Measurements from ENCODE around the gene HEBP1.
A peak's percentile ranks its signal among the peaks of the same experiment; 100 is the strongest.

HEBP1 gene

GRCh38 chr12:12990700-12991468, 9.2 kb downstream of the HEBP1 start:
- no peaks in the 10 kb centered on the region for H3K9me3 ChIP-seq (ENCODE audit: insufficient read depth, low read length)
- no peak for TF ChIP-seq EZH2phosphoT487 (IDR thresholded peaks at IDR 0.05; ENCODE audit: low read depth)
- TF ChIP-seq CTCF (IDR thresholded peaks at IDR 0.05; ENCODE audit: low read depth, low read length), result no peak
- no peak overlapping the region for H3K4me3 ChIP-seq (ENCODE audit: low read length)
- H3K4me2 ChIP-seq (ENCODE audit: low read length), result no peak overlapping the region
- no peaks in the 10 kb centered on the region for H3K79me2 ChIP-seq (ENCODE audit: low read length)
- peaks cover 4% of the 10 kb centered on the region; the same call in 1 of the 2 replicates for H3K4me1 ChIP-seq (ENCODE audit: low read length)
- H3K36me3 ChIP-seq (replicated peaks; ENCODE audit: low read depth, low read length), result no peaks in the 10 kb centered on the region
- H2AFZ ChIP-seq (ENCODE audit: low read depth, low read length), result no peak overlapping the region
- peaks cover 59% of the 10 kb centered on the region for H3K27me3 ChIP-seq (ENCODE audit: low read depth, low read length)
- H3K27ac ChIP-seq (ENCODE audit: low read length), result no peak overlapping the region
- H4K20me1 ChIP-seq (ENCODE audit: insufficient read depth, low read length), result no peaks in the 10 kb centered on the region
- H3K9ac ChIP-seq (ENCODE audit: low read length), result no peak overlapping the region

GRCh38 chr12:12987421-12987820, 12.6 kb downstream of the HEBP1 start:
- Histone ChIP-seq H2AFZ (ENCODE audit: low read depth, low read length) (no peak overlapping the region), H3K4me3 (ENCODE audit: low read length) (no peak overlapping the region), H3K79me2 (ENCODE audit: low read length) (no peaks in the 10 kb centered on the region), H3K4me1 (ENCODE audit: low read length) (peaks cover 1% of the 10 kb centered on the region; the same call in 1 of the 2 replicates), H3K4me2 (ENCODE audit: low read length) (no peak overlapping the region), H3K9ac (ENCODE audit: low read length) (no peak overlapping the region), H3K27me3 (ENCODE audit: low read depth, low read length) (peaks cover 38% of the 10 kb centered on the region), H3K27ac (ENCODE audit: low read length) (no peak overlapping the region), H4K20me1 (ENCODE audit: insufficient read depth, low read length) (no peaks in the 10 kb centered on the region), H3K36me3 (replicated peaks; ENCODE audit: low read depth, low read length) (no peaks in the 10 kb centered on the region), H3K9me3 (ENCODE audit: insufficient read depth, low read length) (no peaks in the 10 kb centered on the region)
- no peak for TF ChIP-seq EZH2phosphoT487 (IDR thresholded peaks at IDR 0.05; ENCODE audit: low read depth)
- no peak for TF ChIP-seq CTCF (IDR thresholded peaks at IDR 0.05; ENCODE audit: low read depth, low read length)

- Histone ChIP-seq H3K4me2 (ENCODE audit: low read length) (no peak overlapping the region), H3K36me3 (replicated peaks; ENCODE audit: low read depth, low read length) (no peaks in the 10 kb centered on the region), H3K4me1 (ENCODE audit: low read length) (no peaks in the 10 kb centered on the region), H3K79me2 (ENCODE audit: low read length) (no peaks in the 10 kb centered on the region), H3K27me3 (ENCODE audit: low read depth, low read length) (peaks cover 36% of the 10 kb centered on the region), H3K4me3 (ENCODE audit: low read length) (no peak overlapping the region), H4K20me1 (ENCODE audit: insufficient read depth, low read length) (no peaks in the 10 kb centered on the region), H3K9ac (ENCODE audit: low read length) (no peak overlapping the region), H2AFZ (ENCODE audit: low read depth, low read length) (no peak overlapping the region), H3K9me3 (ENCODE audit: insufficient read depth, low read length) (no peaks in the 10 kb centered on the region), H3K27ac (ENCODE audit: low read length) (no peak overlapping the region)
- TF ChIP-seq EZH2phosphoT487 (IDR thresholded peaks at IDR 0.05; ENCODE audit: low read depth) (no peak), CTCF (IDR thresholded peaks at IDR 0.05; ENCODE audit: low read depth, low read length) (no peak)
These were observed 13.2 kb downstream of the HEBP1 start for GRCh38 chr12:12986775-12987331.

- Histone ChIP-seq H3K4me2 (ENCODE audit: low read length) (no peak overlapping the region), H3K4me3 (ENCODE audit: low read length) (no peak overlapping the region), H3K9me3 (ENCODE audit: insufficient read depth, low read length) (no peaks in the 10 kb centered on the region)
These were observed 14.2 kb downstream of the HEBP1 start for GRCh38 chr12:12985817-12986408.

More at GRCh38 chr12:12985817-12986408, 14.2 kb downstream of the HEBP1 start:
- no peak overlapping the region for H3K27ac ChIP-seq (ENCODE audit: low read length)
- no peaks in the 10 kb centered on the region for H4K20me1 ChIP-seq (ENCODE audit: insufficient read depth, low read length)
- H3K27me3 ChIP-seq (ENCODE audit: low read depth, low read length), result peaks cover 29% of the 10 kb centered on the region
- no peak overlapping the region for H3K9ac ChIP-seq (ENCODE audit: low read length)
- no peak overlapping the region for H2AFZ ChIP-seq (ENCODE audit: low read depth, low read length)
- H3K79me2 ChIP-seq (ENCODE audit: low read length), result no peaks in the 10 kb centered on the region
- H3K36me3 ChIP-seq (replicated peaks; ENCODE audit: low read depth, low read length), result no peaks in the 10 kb centered on the region
- TF ChIP-seq EZH2phosphoT487 (IDR thresholded peaks at IDR 0.05; ENCODE audit: low read depth) (no peak), CTCF (IDR thresholded peaks at IDR 0.05; ENCODE audit: low read depth, low read length) (peak; percentile 51)
- no peaks in the 10 kb centered on the region for H3K4me1 ChIP-seq (ENCODE audit: low read length)

Measured in OCI-LY3 (cell line).